Tracheal epithelial cell (primary cell): ENCODE results near the gene PLAAT2. TPM values are rescaled to one million over a fixed set of nuclear protein-coding genes. Genes with fewer than 3 reads are reported as not detected.

ENCODE experiments used
- total RNA-seq: library from RNA; depleted of rRNA; stranded (reverse); fragments of >200 nt; gene quantifications from 2 replicates; pipeline ENCODE4 v1.2.1, GENCODE V29; 2014

PLAAT2 gene
- 0.24 and 0.64 TPM in 2 replicates for total RNA-seq

DNA sequence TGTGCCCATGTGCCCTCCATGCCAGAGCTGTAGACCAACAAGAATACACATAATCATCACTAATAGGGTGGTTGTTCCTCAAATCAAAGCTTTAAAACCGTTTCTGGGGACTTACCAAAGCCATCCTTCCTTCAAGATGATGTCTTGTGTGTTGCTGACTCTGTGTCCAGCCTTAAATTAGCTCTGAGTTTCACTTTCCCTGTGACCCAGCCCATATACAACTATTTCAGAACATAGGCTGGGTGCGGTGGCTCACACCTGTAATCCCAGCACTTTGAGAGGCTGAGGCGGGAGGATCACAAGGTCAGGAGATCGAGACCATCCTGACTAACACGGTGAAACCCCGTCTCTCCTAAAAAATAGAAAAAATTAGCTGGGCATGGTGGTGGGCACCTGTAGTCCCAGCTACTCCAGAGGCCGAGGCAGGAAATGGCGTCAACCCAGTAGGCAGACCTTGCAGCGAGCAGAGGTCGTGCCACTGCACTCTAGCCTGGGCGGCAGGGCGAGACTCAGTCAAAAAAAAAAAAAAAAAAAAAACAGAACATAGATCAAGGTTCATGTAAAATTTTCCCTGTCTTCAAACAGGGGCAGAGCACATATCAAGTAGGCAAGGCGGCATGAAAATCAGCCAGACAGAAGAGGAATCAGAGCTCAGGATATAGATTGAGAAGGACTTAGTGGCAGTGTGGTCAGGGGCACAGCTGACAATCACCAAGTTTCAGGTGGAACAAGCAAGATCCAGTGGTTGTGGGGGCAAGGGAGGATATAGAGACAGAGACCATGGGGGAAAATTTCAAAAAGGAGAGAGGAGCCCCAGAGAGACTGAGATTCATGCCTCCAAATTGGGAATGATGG, at the start of gene PLAAT2:
PLAAT2 (minus strand) TSS at position 179 of the 855 bp plus-strand sequence; CDS start at position 124, 55 bp downstream.

DNA sequence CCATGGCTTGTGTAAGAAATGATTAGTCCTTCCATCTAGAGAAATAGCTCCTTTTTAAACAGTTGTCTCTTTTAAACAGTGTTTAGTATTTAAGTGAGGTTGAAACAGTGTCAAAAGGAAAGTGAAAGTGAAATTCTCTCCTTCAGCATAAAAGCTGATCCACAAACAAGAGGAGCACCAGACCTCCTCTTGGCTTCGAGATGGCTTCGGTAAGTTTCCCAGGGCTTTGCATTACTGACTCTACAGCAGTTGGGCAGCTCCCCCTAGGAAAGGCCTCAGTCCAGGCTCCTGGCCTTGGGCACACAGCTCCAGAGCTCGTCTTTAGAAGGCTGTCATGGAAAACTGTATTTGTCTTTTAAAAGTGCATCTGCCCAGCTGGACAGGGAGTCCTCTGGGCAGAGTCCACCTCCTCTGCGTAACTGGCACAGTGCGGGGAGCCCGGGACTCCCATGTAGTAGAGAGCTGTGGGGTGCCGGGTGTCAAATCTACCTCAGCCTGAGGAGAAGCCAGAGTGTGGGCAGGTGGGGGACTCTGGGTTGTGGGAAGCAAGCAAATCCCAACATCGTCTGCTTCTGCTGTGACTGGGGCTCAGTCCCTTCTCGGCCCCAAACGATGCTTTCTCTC, 26.4 kb downstream of the PLAAT2 start, which contains the start of gene PLAAT4:
PLAAT4 (plus strand) TSS at position 140 of the 624 bp plus-strand sequence; CDS start at position 201, 61 bp downstream.

DNA sequence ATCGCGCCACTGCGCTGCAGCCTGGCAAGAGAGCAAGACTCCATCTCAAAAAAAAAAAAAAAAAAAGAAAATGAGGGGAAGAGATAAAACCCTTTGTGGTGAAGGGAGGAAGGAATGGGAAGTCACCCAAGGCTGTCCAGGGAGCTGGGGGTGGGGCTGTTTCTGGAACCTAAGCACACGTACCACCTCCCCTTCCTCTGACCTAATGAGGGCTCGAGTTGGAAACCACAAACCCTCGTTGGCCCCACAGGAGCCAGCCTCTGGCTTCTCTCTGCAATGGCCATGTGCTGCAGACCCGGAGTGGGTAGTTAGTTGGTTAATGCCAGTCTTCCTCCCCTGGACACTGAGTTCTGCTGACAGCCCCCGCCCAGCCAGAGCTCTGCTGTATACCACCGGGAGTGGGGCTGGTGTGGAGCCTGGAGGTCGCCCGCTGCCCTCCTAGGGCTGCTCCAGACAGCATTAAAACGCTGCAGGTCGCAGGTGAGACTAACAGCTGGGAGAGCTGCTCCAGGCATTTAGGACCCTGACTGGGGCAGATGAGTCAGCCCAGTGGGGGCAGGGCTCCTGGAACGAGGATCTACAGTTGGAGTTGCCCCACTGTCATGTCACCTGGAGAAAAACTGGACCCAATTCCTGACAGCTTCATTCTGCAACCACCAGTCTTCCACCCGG, 57.2 kb downstream of the PLAAT2 start, which contains the start of gene LGALS12:
LGALS12 (plus strand) TSS at position 228 of the 672 bp plus-strand sequence; CDS start at position 603, 375 bp downstream.

Other genes with a start within 250 kb of the PLAAT2 start
- gene SLC22A9, start 193.6 kb downstream of the PLAAT2 start, total RNA-seq: not detected in 2 replicates
- 0.21 TPM in 1 of 2 replicates, not detected in the other for gene PLAAT5, start 72.2 kb downstream of the PLAAT2 start, total RNA-seq
- not detected in 2 replicates for gene LGALS12, start 57.3 kb downstream of the PLAAT2 start, total RNA-seq
- gene PLAAT4, start 26.6 kb downstream of the PLAAT2 start, total RNA-seq: 1.3 and 18.1 TPM in 2 replicates
- 1.9 and 15.9 TPM in 2 replicates for gene PLAAT3, start 51.1 kb upstream of the PLAAT2 start, total RNA-seq
- gene ATL3, start 108.0 kb upstream of the PLAAT2 start, total RNA-seq: 70.8 and 79.3 TPM in 2 replicates
- gene RTN3, start 118.1 kb upstream of the PLAAT2 start, total RNA-seq: 36.4 and 51.2 TPM in 2 replicates
- 4.5 and 5.5 TPM in 2 replicates for gene ZFTA, start 205.4 kb upstream of the PLAAT2 start, total RNA-seq